GM18505 (cell line): ENCODE data around the gene DACT2.
"Not testable (repeated sequence)": the region's sequence is repeated elsewhere in the genome, so short reads cannot be mapped to it uniquely, and the experiment has no call there.

Source experiments
- ATAC-seq: cut with Tn5 transposase; IDR thresholded peaks from one replicate; pipeline ENCODE4 v1.9.1; 2021; ENCODE audit not compliant: unreplicated experiment
- POLR2A ChIP-seq: IDR thresholded peaks from 4 replicates; pipeline ENCODE4 v1.6.1; 2011; ENCODE audit warnings: borderline replicate concordance; ENCODE audit not compliant: insufficient read depth, insufficient read length; ENCODE audit errors: extremely low read depth

The DACT2 gene

DNA sequence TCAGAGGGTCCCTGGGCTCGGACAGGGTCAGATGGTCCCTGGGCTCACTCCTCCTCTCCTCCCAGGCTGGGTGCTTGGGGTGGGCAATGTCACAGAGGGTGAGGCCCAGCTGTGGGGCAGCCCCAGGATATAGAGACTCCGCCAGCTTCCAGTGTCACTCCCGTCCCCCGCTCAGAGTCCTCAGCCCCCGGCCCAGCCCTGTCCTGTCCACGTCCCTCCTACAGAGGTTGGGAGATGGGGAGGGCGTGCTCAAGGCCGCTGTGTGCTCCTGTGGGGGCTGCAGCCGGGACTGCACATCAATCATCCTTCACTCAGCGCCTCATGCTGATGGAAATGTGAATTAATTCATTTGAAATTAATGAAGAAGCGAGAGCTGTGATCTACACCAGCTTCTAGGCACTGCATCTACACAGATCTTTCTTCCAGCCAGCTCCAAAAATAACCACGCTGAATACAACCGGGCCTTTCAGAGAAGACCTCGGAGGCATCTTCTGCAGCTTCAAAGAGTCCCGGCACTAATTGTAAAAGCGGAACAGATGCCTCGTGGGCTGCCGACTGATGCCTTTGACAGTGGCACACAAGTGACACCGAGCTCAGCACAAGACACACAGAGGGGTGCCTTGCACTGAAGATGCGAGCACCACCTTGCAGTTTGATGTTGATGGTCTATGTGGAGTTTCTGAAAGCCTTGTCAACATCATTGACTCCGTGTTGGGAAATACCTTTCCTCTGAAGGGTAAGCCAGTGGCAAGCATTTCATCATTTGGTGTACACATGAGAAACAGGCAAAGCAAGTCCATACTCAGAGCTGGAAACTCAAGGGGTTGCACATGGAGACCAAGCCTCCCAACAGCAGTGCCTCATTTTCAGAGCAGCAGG lies 39.3 kb downstream of the DACT2 start:
- TF ChIP-seq POLR2A = no peak
- ATAC-seq = no peak

DNA sequence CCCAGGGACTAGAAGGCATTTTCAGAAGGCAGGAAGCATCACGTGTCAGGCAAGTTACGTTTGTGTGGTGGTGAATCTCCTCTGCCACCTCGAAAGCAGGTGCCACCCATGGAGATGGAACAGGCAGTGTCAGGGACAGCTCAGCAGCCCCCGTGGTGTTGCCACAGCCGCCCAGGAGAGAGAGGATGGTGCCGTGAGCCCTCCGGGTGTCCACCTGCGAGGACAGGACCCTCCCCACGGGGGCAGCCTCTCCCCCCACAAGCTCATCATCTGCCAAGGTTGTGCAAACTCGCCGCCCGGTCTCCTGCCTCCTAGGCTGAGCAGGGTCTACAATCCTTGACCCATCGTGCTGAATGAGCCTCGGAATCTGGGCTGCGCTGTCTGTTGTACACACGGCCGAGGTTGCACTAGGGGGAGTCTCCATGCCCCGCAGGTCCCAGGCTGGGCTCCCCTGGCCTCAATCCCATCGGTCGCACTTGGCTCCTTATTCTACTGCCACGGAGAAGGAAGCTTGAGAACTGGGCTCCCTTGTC lies 40.1 kb downstream of the DACT2 start:
- no peak for ATAC-seq

DNA sequence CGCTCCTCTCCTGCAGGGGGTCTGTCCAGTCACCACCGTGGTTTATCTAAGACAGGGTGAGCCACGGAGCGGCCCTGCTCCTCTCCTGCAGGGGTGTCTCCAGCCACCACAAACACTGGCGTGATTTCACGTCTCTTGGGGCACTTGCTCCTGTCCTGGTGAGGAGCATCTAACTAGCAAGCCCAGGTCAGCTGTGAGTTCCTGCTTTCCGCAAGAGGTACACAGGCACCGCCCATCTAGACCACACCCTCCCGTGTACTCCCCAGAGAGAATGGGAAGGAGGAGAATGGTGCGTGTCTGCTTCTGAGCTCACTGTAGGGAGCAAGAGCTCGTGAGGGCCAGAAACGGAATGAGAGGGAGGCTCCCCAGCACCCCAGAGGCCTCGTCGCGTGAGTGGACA lies 40.7 kb downstream of the DACT2 start:
- no peak for TF ChIP-seq POLR2A
- ATAC-seq = no peak

More for the DNA sequence above, 40.1 kb downstream of the DACT2 start:
- no peak for TF ChIP-seq POLR2A

DNA sequence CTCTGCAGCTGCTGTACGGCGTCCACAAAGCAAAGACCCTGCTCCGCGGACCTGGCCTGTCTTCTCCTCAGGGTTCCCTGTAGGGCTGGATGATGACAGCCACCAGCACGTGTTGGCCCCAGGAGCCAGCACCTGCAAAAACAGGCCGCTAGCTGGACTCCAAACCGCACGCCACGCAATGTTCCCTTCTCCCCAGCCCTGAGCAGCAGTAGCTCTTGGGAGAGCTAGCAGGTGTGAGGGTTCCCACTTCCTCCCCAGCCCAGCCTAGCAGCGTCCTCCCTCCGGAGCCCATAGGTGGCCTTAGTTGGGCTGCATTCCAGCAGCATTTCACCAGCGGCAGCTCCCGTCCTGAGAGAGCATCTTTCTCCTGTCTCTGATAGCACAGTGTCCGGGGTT lies 42.3 kb downstream of the DACT2 start:
- no peak for TF ChIP-seq POLR2A
- no peak for ATAC-seq

DNA sequence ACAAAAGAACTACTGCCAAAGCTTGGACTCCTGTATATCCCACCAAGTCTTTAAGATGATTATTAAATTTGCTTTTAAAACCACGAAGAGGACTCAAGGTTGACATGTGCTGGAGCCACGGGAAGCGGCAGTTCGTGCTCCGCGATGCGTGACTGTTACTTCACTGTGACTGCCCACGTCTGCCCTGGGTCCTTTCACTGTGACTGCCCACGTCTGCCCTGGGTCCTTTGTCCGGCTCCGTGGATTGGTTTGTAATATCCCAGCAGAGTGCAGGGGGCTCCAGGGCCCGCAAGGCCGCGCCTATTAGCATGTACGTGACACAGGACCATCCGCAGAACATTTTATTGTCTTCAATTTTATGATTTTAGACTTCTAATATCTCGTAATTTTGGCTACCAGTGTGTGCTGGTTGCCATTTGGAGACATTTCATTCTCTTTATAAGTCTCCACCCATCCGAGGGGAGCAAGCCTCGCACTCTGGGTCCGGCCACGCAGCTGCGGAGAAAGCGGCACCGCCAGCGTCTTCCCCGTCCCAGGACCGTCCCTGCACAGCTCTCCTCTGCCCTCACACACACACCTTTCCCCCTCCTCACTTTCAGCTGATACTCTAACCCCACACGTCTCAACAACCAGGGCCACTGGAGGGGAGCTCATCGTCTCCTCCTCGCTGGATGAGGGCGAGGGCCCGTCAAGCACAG lies 42.9 kb downstream of the DACT2 start:
- ATAC-seq = no peak
- no peak for TF ChIP-seq POLR2A

DNA sequence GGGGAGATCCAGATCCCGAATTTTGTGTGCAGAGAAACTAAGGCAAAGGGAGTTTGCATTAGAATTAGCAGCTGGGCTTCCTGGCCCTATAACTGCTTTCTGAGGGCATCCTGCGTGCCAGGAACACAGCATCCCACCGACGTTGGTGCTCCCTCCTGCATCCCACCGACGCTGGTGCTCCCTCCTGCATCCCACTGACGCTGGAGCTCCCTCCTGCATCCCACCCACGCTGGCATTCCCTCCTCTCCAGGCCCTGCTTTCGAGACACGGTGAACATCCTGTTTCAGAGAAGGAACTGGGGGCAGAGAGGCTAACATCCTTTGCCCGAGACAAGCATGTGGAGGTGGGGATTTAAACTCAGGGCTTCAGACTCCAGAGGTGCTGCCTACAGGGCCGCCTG lies 44.4 kb downstream of the DACT2 start:
- ATAC-seq = no peak
- TF ChIP-seq POLR2A = no peak

DNA sequence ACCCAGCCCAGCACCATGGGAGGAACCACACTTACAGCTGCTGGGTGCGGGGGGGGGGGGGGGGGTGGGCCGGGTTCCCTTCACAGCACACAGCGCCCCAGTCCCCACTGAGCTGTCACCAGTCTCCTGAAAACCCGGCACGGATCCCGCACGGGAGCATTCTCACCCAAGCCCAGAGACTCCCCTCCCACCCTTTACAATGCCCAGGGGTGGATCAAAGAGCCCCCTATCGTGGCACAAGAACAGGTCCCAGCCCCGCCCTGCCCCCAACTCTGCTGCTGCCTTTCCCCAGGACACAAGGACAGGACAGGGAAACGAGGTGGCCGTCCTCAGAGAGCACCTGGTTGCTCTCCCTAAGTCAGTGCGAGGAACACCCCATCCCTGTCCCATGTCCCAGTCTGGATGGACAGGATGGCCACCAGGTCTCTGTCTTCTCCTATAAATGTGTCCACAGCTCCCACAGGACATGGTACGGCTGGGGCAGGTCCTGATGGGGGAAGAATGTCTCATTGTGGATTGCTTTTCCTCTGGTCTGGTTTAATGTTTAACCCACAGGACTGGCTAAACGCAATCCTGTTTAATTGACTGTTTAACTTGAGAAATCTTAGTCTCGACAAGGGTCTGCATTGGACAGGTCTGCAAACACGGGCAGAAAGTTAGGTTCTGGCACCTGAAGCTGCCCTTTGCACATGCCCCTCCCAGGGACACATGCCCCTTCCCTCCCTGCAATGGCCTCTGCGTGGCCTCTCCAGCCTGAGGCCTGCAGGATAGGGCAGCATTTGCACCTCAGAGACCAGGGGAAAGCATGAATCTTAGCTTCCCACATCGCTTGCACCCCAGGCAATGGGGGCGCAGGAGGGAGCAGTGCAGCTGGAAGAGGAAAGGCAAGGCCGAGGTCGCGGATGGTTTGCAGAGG lies 45.3 kb downstream of the DACT2 start:
- no peak for ATAC-seq
- TF ChIP-seq POLR2A = no peak

DNA sequence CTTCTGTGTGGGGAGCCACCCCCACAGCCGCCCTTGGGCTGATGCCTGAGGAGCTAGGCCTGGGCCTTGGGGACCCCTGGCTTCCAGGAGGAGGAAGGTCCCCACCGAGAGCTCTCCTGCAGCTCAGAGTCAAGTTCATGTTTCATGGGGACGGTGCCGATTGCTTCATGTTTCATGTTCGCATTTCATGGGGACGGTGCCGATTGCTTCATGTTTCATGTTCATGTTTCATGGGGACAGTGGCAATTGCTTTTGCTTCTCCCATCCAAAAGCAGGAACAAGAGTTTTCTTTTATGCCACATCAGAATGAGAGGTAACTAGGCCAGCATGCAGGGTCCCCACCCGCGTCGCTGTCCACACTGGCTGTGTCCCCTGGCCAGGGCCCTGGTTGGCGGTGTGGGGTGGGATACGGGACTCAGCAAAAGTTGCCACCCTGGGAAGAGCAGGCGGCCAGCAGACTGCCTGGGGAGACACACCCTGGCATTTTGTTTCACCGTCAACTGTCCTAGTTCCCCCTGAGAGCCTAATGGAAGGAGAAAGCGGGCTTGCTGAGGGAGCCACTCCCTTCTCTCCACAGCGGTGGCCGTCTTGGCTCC lies 46.0 kb downstream of the DACT2 start:
- no peak for TF ChIP-seq POLR2A
- no peak for ATAC-seq

DNA sequence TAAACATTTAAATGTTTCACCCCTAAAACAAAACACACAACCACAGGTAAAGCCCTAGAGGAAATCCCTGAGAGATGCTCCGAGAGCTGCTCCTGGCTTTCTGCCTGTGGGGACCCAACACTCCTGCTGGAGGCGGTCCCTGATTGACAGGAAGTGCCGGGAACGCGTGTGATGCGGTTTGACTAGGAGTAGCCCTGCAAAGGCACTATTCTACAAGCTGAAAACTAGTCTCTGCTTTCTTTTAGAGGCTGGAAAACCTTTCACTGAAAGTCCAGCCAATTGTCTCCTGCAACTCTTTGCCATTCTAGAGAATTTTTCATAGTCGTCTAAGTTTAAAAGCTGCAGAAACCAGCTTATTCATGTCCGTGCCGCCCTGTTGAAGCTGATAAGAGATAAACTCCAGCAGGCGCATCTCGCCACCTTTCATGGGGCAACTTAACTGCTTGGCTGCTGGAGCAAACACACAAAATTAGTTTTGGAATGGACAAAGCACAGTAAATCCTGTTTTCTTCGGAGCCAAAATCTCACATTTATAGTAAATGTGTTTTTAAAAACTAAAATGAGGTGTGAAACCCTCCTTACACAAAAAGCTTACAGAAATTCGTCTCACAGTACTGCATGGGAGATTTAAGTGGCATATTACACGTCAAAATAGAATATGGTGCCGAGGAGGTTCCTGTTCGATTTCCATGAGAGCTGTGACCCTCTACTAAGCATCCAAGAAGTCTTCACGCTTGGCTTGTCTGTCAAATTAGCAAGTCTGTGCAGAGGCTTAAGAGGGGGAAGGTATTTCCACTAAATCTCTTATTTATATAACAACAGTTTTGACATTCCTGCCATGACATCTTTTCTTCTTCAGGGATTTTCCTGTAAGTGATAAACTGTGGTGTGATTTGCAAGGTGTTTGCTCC lies 46.9 kb downstream of the DACT2 start:
- no peak for ATAC-seq
- TF ChIP-seq POLR2A = no peak

DNA sequence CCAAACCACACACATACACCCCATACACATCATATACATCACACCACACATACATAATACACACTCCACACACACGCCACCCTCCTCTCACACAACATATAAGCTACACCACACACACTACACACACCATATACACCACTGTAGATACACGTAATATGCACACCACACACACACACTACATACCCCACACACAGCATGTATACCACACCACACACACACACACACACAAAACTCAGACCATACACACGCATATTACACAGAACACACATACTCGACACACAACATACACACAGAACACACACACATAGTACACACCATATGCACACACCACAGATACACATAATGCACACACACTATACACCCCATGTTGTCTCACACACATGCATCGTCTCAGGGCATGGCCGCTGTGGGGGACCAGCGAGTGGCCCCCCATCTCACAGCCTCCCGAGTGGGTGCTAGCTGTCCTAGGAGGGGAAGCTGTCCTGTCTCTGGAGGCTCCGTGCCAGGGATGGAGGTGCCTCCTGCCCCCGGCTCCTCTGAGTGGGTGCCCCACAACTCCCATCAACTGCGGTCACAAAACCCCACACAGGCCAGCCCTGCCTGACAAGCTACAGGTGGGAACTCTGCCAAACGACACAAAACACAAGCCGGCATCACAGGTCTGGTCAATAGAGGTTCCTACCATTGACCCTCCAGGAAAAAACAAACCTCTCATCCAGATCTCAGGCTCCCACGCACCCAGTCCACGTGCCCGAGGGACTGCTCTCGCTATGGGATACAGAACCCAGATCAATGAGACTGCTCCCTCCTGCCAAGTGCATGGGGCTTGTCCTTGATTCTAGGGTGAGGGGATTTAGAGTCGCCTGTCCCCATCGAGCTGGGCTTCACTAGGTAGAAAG lies 49.1 kb downstream of the DACT2 start:
- no peak for TF ChIP-seq POLR2A
- ATAC-seq = no peak

DNA sequence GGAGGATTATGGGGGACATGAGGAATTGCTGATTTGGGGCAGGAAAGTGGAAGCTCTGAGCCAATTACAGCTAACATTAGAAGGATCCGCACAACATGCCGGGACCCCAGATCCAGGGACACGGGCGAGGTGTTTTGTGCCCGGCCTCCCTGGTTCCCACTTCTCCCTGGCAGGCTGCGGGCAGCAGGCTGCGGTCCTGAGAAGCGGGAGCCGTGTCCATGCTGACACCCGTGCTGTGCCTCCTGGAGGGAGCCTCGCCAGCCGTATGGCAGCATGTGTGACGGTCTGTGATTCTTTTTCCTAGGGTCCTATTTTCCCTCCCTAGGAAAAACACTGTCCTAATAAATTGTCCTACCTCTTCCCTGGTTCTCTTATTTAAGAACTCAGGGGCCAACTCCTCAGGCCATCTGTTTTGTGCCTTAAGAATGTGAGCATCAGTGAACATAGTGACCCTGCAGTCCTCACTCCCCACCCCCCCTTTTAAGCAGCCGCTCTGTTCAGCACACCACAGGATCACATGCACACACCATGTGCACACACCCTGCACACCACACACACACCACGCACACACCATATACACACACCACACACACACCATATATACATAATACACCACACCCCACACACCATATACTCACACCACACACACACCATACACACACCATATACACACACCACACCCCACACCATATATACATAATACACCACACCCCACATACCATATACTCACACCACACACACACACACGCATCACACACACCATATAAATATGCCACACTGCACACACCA lies 49.9 kb downstream of the DACT2 start:
- TF ChIP-seq POLR2A = no peak
- ATAC-seq = no peak

DNA sequence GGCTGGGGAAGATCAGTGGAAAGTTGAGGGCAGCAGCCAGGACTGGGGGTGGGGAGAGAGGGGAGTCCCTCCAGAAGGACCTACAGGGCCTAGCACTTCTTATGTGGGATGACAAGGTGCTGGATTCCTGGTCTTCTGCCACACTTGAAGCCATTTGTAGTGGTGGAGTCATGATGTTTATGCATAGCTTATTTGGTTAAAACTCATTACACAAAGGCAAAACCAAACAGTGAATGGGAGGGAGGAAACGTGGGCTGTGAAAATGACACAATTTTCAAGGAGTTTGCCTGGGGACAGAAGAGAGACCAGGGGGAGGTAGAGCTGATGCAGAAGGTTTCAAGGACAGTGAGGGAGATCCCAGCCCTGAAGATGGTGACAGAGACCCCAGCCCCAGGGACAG lies 50.8 kb downstream of the DACT2 start:
- no peak for TF ChIP-seq POLR2A
- no peak for ATAC-seq

DNA sequence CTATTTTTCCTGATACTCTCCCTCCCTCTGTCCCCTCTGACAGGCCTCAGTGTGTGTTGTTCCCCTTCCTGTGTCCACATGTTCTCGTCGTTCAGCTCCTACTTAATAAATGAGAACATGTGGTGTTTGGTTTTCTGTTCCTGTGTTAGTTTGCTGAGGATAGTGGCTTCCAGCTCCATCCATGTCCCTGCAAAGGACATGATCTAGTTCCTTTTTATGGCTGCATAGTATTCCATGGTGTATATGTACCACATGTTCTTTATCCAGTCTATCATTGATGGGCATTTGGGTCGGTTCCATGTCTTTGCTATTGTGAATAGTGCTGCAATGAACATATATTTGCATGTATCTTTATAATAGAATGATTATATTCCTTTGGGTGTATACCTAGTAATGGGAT lies 51.8 kb downstream of the DACT2 start:
- not testable (repeated sequence) for ATAC-seq
